Gastroesophageal sphincter (tissue), 4 donors: ENCODE measurements around the gene TMCO4. TPM values are rescaled to one million over a fixed set of nuclear protein-coding genes. Genes with fewer than 3 reads are reported as not detected.
"Not testable (repeated sequence)": the region's sequence is repeated elsewhere in the genome, so short reads cannot be mapped to it uniquely, and the experiment has no call there.

Experiments used
- ATAC-seq: fragments of 150-250 bp; one replicate; pipeline ENCODE4 v1.9.1; 2016; ENCODE audit warnings: mild to moderate bottlenecking, moderate library complexity
- H3K27ac ChIP-seq, 4 donors: fragments of 200-600 bp; sonication (generic) in 3 of 4; 1 replicate in 3 of 4; 2 replicates in 1 of 4; pipeline ENCODE4 v1.5.1; 2016 to 2019
- H3K27me3 ChIP-seq: fragments of 200-600 bp; sonication (generic); one replicate; pipeline ENCODE4 v1.5.1; 2019
- H3K36me3 ChIP-seq, 2 donors: fragments of 200-600 bp; sonication (generic); one replicate each; pipeline ENCODE4 v1.5.1; 2019; ENCODE audit warnings: control low read depth in 1 of 2
- H3K4me1 ChIP-seq, 3 donors: fragments of 200-600 bp; sonication (generic); 1 replicate in 2 of 3; 2 replicates in 1 of 3; pipeline ENCODE4 v1.5.1; 2016 to 2019; ENCODE audit warnings: control low read depth in 2 of 3
- H3K4me3 ChIP-seq, 2 donors: fragments of 200-600 bp; sonication (generic); one replicate each; pipeline ENCODE4 v1.5.1; 2019; ENCODE audit warnings: mild to moderate bottlenecking in 1 of 2, moderate library complexity in 1 of 2
- H3K9me3 ChIP-seq, 3 donors: fragments of 200-600 bp; sonication (generic); one replicate each; pipeline ENCODE4 v1.5.1; 2017 to 2019; ENCODE audit warnings: control low read depth in 2 of 3
- EP300 ChIP-seq: sonication (generic); formaldehyde crosslinking; IDR thresholded peaks from one replicate; pipeline ENCODE4 v1.6.1; 2017; ENCODE audit warnings: antibody characterized with exemption, mild to moderate bottlenecking
- POLR2A ChIP-seq, 2 donors: fragments of 450-650 bp; IDR thresholded peaks; one replicate each; pipeline ENCODE4 v1.6.1; 2017; ENCODE audit warnings: antibody characterized with exemption in 2 of 2, mild to moderate bottlenecking in 2 of 2, moderate library complexity in 1 of 2
- POLR2AphosphoS5 ChIP-seq: sonication (generic); formaldehyde crosslinking; IDR thresholded peaks from one replicate; pipeline ENCODE4 v1.6.1; 2017; ENCODE audit warnings: antibody characterized with exemption
- WGBS, 2 donors: methylation state at CpG; one replicate each; pipeline ENCODE4 v1.1.5; 2018; ENCODE audit warnings: low coverage in 1 of 2; 5-methylcytosine and 5-hydroxymethylcytosine counted together
- total RNA-seq, 4 donors: library from RNA; depleted of rRNA; stranded (reverse); fragments of >200 nt; gene quantifications; one replicate each; pipeline ENCODE4 v1.1.0, GENCODE V29; 2016
- TF ChIP-seq, protein P1 (sequence below), 4 experiments: fragments of 200-600 bp in 2 of 4; fragments of 450-650 bp in 2 of 4; sonication (generic) in 1 of 4; IDR thresholded peaks; one replicate each; pipeline ENCODE4 v1.5.1; 2017 to 2019; ENCODE audit warnings: antibody characterized with exemption in 4 of 4, mild to moderate bottlenecking in 2 of 4, moderate library complexity in 2 of 4

The TMCO4 gene
- total RNA-seq: 10 to 100 TPM; 18.1 to 36.9 (median 24.5) TPM

- ATAC-seq: peak; percentile 86
- peaks cover 0 to 14% of the 10 kb centered on the region in 2 donors for H3K36me3 ChIP-seq
- WGBS, 2 donors: 6% methylated on average over 3 of the region's 70 CpGs; no CpG with 5 or more reads in 1 of the 2 donors
- peak within 1 kb of the TSS; percentile 58 to 87 for H3K4me3 ChIP-seq
- H3K4me1 ChIP-seq: peaks cover 0 to 28% (median 11%) of the 10 kb centered on the region in 3 donors
- no peaks in the 10 kb centered on the region for H3K27me3 ChIP-seq
- no peaks in the 10 kb centered on the region for H3K9me3 ChIP-seq
- TF ChIP-seq EP300 (no peak), POLR2A (IDR thresholded peaks at IDR 0.05) (peak; percentile 45), POLR2AphosphoS5 (no peak)
- TF ChIP-seq, protein P1, sequence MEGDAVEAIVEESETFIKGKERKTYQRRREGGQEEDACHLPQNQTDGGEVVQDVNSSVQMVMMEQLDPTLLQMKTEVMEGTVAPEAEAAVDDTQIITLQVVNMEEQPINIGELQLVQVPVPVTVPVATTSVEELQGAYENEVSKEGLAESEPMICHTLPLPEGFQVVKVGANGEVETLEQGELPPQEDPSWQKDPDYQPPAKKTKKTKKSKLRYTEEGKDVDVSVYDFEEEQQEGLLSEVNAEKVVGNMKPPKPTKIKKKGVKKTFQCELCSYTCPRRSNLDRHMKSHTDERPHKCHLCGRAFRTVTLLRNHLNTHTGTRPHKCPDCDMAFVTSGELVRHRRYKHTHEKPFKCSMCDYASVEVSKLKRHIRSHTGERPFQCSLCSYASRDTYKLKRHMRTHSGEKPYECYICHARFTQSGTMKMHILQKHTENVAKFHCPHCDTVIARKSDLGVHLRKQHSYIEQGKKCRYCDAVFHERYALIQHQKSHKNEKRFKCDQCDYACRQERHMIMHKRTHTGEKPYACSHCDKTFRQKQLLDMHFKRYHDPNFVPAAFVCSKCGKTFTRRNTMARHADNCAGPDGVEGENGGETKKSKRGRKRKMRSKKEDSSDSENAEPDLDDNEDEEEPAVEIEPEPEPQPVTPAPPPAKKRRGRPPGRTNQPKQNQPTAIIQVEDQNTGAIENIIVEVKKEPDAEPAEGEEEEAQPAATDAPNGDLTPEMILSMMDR (IDR thresholded peaks at IDR 0.05): peak in 3 of 4 experiments; percentile 47 to 58 (median 52)
- peak within 1 kb of the TSS; percentile 44 to 91 (median 86) for H3K27ac ChIP-seq
These were observed at the start of gene TMCO4 for GRCh38 chr1:19799230-19800075. TSS of gene TMCO4 (minus strand) at chr1:19799916. CDS start at chr1:19780758, 19,158 bp downstream.

GRCh38 chr1:19849307-19849706, 49.6 kb upstream of the TMCO4 start:
- not testable (repeated sequence) for H3K4me3 ChIP-seq, ATAC-seq, H3K27ac ChIP-seq, H3K36me3 ChIP-seq, H3K4me1 ChIP-seq, H3K9me3 ChIP-seq
- peaks cover 14% of the 10 kb centered on the region for H3K27me3 ChIP-seq
- 70 to 72% methylated on average over 3 of the region's 3 CpGs for WGBS, 2 donors

DNA sequence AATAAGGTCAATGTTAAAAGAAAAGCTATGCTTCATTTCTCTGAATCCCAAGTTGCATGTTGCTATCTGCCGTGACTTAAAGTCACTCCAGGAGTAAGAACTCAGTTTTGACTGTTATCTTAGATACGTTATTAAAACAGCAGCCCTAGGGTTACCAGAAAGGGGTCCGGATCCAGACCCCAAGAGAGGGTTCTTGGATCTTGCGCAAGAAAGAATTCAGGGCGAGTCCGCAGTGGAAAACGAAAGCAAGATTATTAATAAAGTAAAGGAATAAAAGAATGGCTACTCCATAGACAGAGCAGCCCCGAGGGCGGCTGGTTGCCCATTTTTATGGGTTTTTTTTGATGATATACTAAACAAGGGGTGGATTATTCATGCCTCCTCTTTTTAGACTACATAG, 47.6 kb upstream of the TMCO4 start:
- not testable (repeated sequence) for ATAC-seq, H3K36me3 ChIP-seq, H3K9me3 ChIP-seq, H3K4me1 ChIP-seq, H3K4me3 ChIP-seq, H3K27ac ChIP-seq
- H3K27me3 ChIP-seq: peaks cover 18% of the 10 kb centered on the region
- 79 to 80% methylated on average over 8 to 9 of the region's 9 CpGs for WGBS, 2 donors

- Histone ChIP-seq H3K4me1 (no peaks in the 10 kb centered on the region), H3K4me3 (no peak overlapping the region), H3K27ac (no peak overlapping the region), H3K9me3 (no peaks in the 10 kb centered on the region), H3K36me3 (no peaks in the 10 kb centered on the region), H3K27me3 (peaks cover 18% of the 10 kb centered on the region)
- ATAC-seq: no peak
- TF ChIP-seq POLR2AphosphoS5: no peak
- no peak for TF ChIP-seq POLR2A (IDR thresholded peaks at IDR 0.05)
- TF ChIP-seq EP300: no peak
- TF ChIP-seq, protein P1 (IDR thresholded peaks at IDR 0.05): no peak
- WGBS, 2 donors: 88 to 100% methylated on average over 2 to 3 of the region's 3 CpGs
These were observed 46.6 kb upstream of the TMCO4 start for GRCh38 chr1:19846338-19846737.

GRCh38 chr1:19845555-19845954, 45.8 kb upstream of the TMCO4 start:
- no peaks in the 10 kb centered on the region for H3K36me3 ChIP-seq
- no peaks in the 10 kb centered on the region for H3K4me1 ChIP-seq
- no peak overlapping the region for H3K27ac ChIP-seq
- H3K27me3 ChIP-seq: peaks cover 18% of the 10 kb centered on the region
- H3K4me3 ChIP-seq: no peak overlapping the region
- H3K9me3 ChIP-seq: no peaks in the 10 kb centered on the region
- 71 to 84% methylated on average over 3 to 7 of the region's 8 CpGs for WGBS, 2 donors
- ATAC-seq: no peak
- TF ChIP-seq POLR2A (IDR thresholded peaks at IDR 0.05) (no peak), POLR2AphosphoS5 (no peak), EP300 (no peak)
- TF ChIP-seq, protein P1 (IDR thresholded peaks at IDR 0.05): no peak
